Right lobe of liver (tissue), 6 donors: ENCODE data around the gene PDIK1L. TPM values are rescaled to one million over a fixed set of nuclear protein-coding genes. Genes with fewer than 3 reads are reported as not detected.

Experiments
- ATAC-seq, 4 donors: fragments of 200-7000 bp; cut with Tn5 transposase; one replicate each; pipeline ENCODE4 v1.9.1; 2020; ENCODE audit warnings: mild to moderate bottlenecking in 4 of 4, moderate library complexity in 4 of 4
- DNase-seq, 3 donors: peaks; one replicate each; pipeline ENCODE4 v3.0.0-alpha.2; 2020
- H3K27ac ChIP-seq, 3 donors: fragments of 200-600 bp; one replicate each; pipeline ENCODE4 v1.8.0; 2022
- H3K27me3 ChIP-seq, 2 donors: fragments of 200-600 bp; one replicate each; pipeline ENCODE4 v1.8.0; 2022
- H3K36me3 ChIP-seq, 4 donors: fragments of 200-600 bp; sonication (generic) in 1 of 4; one replicate each; pipeline versions ENCODE4 v1.5.1 to v1.8.0; 2017 to 2022; ENCODE audit warnings: control low read depth in 1 of 4
- H3K4me1 ChIP-seq, 4 donors: fragments of 200-600 bp; sonication (generic) in 1 of 4; one replicate each; pipeline versions ENCODE4 v1.5.1 to v1.8.0; 2017 to 2022; ENCODE audit warnings: control low read depth in 1 of 4
- H3K4me3 ChIP-seq, 3 donors: fragments of 200-600 bp; one replicate each; pipeline ENCODE4 v1.8.0; 2022
- H3K9me3 ChIP-seq, 4 donors: fragments of 200-600 bp; sonication (generic) in 1 of 4; one replicate each; pipeline versions ENCODE4 v1.5.1 to v1.8.0; 2017 to 2022; ENCODE audit warnings: control low read depth in 1 of 4
- CTCF ChIP-seq, 4 donors: fragments of 200-600 bp in 3 of 4; fragments of 450-650 bp in 1 of 4; IDR thresholded peaks; one replicate each; pipeline versions ENCODE4 v1.5.1 to v1.8.0; 2016 to 2022; ENCODE audit warnings: antibody characterized with exemption in 4 of 4, mild to moderate bottlenecking in 2 of 4
- POLR2A ChIP-seq: fragments of 450-650 bp; IDR thresholded peaks from one replicate; pipeline ENCODE4 v1.6.1; 2017; ENCODE audit warnings: antibody characterized with exemption, mild to moderate bottlenecking
- WGBS: methylation state at CpG from one replicate; pipeline ENCODE4 v1.1.6; 2018; ENCODE audit warnings: low coverage, low lambda C conversion rate; ENCODE audit not compliant: insufficient coverage; ENCODE audit errors: missing lambda C conversion rate; 5-methylcytosine and 5-hydroxymethylcytosine counted together
- intact Hi-C, 2 donors: fragments of 100-400 bp; cut with DNase I; formaldehyde crosslinking; loops; one replicate each; pipeline versions ENCODE4 v1.11.2 to v1.14.1; 2022
- total RNA-seq, 6 experiments: library from RNA; depleted of rRNA in 2 of 6; stranded (reverse); fragments of >200 nt in 2 of 6; fragmentation: NEBNext Ultra II Directional in 3 of 6; extraction: Animal tissue kit (Norgen Biotek cat#: 25700) in 3 of 6; gene quantifications; one replicate each; pipeline versions ENCODE4 v1.1.0 to v1.2.4, GENCODE V29; 2016 to 2023
- donor health status: DM: no; HTN: yes; CAD: no.
- donor health status: DM: no; HTN: no; CAD: no.
- donor health status: DM: no; HTN: no; CAD: no.
- donor health status: DM: no; HTN: yes; CAD: no.
- donor health status: DM: no; HTN: yes; CAD: no.

The PDIK1L gene
- total RNA-seq, 6 experiments from 2014 or later: 3.8 to 7.5 (median 5.1) TPM

DNA sequence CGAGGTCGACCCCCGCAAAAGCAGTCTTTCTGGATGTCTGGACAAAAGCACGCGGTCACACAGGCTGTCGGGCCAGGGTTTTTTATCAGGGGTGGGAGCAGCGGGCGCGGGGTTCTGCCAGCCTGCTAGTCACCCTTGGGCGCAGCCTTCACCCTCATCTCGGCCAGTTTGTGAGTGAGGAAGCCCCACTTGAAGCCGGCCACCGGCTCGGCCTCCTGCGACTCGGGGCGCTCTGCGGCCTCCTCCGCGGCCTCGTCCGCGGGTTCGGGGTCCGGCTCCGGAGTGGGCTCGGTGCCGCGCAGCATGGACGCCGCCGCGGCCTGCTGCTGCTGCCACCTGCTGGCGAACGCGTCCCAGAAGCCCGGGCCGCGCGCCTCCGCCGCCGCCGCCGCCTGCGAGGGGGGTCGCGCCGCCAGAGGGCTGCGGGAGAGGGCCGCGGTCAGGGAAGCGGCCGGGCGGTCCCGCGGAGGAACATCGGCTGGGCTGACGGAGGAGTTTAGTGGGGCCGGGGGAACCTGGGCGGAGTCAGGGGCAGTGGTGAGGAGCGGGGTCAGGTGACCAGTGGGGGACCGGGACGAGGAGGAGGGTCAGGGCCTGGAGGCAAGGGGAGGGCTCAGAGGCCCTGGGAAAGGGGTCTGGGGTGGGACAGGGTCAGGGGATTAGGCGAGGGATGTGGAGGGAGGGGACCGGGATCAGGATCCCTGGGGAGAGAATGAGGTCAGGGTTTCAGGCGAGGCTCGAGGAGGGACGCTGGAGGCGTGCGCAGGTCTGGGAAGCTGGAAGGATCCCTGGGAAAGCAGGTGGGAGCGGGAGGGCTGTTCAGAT, 52.6 kb downstream of the PDIK1L start:
- H3K27me3 ChIP-seq: no peaks in the 10 kb centered on the region
- ATAC-seq (peak; percentile 43 to 68 (median 56)), DNase-seq (peak in 2 of 3 donors; percentile 45 to 55)
- TF ChIP-seq CTCF (IDR thresholded peaks at IDR 0.05): peak; percentile 58 to 83 (median 65)
- TF ChIP-seq POLR2A: no peak
- H3K27ac ChIP-seq: no peak overlapping the region
- intact Hi-C loops: no loop called here
- peaks cover 0 to 11% (median 0%) of the 10 kb centered on the region in 4 donors for H3K4me1 ChIP-seq
- H3K36me3 ChIP-seq: no peaks in the 10 kb centered on the region
- 20% methylated on average over 32 of the region's 72 CpGs for WGBS
- H3K9me3 ChIP-seq: no peaks in the 10 kb centered on the region
- peak overlapping the region; percentile 7 to 46 (median 26) for H3K4me3 ChIP-seq

- intact Hi-C loops: no loop called here
Measured at GRCh38 chr1:26164861-26165842, 53.5 kb downstream of the PDIK1L start.

DNA sequence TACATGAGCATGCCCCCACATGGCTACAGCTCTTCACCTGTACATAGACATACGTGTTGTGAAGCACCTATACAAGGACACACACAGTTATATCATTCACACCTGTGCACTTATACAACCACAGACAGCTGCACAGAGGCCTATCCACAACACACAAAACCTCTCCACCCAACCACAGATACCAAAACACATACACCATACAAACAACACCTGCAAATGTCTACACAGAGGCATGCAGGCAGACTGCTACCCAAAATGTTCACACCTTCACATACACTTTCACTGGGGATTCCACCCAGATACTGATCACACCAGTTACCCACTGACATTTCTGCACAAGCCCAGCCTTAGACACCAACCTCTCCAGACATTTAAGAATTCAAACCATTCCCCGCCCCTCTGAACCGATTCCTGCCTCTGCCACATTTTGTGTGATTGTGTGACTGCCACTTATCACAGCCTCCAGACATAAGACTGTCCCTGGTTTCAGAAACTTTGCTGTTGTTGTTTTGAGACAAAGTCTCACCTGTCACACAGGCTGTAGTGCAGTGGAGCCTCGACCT, 55.2 kb downstream of the PDIK1L start:
- H3K9me3 ChIP-seq: no peaks in the 10 kb centered on the region
- no peaks in the 10 kb centered on the region for H3K36me3 ChIP-seq
- no peak for TF ChIP-seq CTCF (IDR thresholded peaks at IDR 0.05)
- H3K27me3 ChIP-seq: no peaks in the 10 kb centered on the region
- 87% methylated on average over 4 of the region's 4 CpGs for WGBS
- no peak overlapping the region for H3K4me3 ChIP-seq
- no peak overlapping the region for H3K27ac ChIP-seq
- H3K4me1 ChIP-seq: peaks cover 0 to 16% (median 3%) of the 10 kb centered on the region in 4 donors
- ATAC-seq: no peak
- intact Hi-C loops: no loop called here
- DNase-seq: no peak

More at GRCh38 chr1:26164861-26165842, 53.5 kb downstream of the PDIK1L start:
- no peak overlapping the region for H3K27ac ChIP-seq
- TF ChIP-seq CTCF (IDR thresholded peaks at IDR 0.05) (no peak), POLR2A (no peak)
- DNase-seq (no peak), ATAC-seq (no peak)
- H3K36me3 ChIP-seq: no peaks in the 10 kb centered on the region
- H3K27me3 ChIP-seq: no peaks in the 10 kb centered on the region
- H3K4me1 ChIP-seq: peaks cover 0 to 14% (median 0%) of the 10 kb centered on the region in 4 donors
- no peaks in the 10 kb centered on the region for H3K9me3 ChIP-seq
- 64% methylated on average over 13 of the region's 19 CpGs for WGBS
- no peak overlapping the region for H3K4me3 ChIP-seq

GRCh38 chr1:26168410-26169197, 57.0 kb downstream of the PDIK1L start, which contains the start of gene C1orf232:
C1orf232 (minus strand) TSS chr1:26168963; CDS start chr1:26168499, 464 bp downstream.
- Histone ChIP-seq H3K9me3 (no peaks in the 10 kb centered on the region), H3K27ac (peak within 1 kb of the TSS; percentile 58 to 73 (median 61)), H3K4me3 (peak within 1 kb of the TSS; percentile 93 to 99 (median 99)), H3K4me1 (peaks cover 0 to 16% (median 3%) of the 10 kb centered on the region in 4 donors), H3K27me3 (no peaks in the 10 kb centered on the region), H3K36me3 (no peaks in the 10 kb centered on the region)
- intact Hi-C loops: no loop called here
- 50% methylated on average over 1 of the region's 5 CpGs for WGBS
- no peak for TF ChIP-seq CTCF (IDR thresholded peaks at IDR 0.05)
- no peak for TF ChIP-seq POLR2A
- DNase-seq (no peak), ATAC-seq (no peak)
